GOT3 (cell line): Measurements from ENCODE around the gene TMEM187.
A peak's percentile ranks its signal among the peaks of the same experiment; 100 is the strongest.

Experiments used
- DNase-seq: peaks from one replicate; lab custom pipeline; 2025; ENCODE audit warnings: mixed read lengths; lab: John Stamatoyannopoulos, UW

Gene TMEM187, protein sequence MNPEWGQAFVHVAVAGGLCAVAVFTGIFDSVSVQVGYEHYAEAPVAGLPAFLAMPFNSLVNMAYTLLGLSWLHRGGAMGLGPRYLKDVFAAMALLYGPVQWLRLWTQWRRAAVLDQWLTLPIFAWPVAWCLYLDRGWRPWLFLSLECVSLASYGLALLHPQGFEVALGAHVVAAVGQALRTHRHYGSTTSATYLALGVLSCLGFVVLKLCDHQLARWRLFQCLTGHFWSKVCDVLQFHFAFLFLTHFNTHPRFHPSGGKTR

DNA sequence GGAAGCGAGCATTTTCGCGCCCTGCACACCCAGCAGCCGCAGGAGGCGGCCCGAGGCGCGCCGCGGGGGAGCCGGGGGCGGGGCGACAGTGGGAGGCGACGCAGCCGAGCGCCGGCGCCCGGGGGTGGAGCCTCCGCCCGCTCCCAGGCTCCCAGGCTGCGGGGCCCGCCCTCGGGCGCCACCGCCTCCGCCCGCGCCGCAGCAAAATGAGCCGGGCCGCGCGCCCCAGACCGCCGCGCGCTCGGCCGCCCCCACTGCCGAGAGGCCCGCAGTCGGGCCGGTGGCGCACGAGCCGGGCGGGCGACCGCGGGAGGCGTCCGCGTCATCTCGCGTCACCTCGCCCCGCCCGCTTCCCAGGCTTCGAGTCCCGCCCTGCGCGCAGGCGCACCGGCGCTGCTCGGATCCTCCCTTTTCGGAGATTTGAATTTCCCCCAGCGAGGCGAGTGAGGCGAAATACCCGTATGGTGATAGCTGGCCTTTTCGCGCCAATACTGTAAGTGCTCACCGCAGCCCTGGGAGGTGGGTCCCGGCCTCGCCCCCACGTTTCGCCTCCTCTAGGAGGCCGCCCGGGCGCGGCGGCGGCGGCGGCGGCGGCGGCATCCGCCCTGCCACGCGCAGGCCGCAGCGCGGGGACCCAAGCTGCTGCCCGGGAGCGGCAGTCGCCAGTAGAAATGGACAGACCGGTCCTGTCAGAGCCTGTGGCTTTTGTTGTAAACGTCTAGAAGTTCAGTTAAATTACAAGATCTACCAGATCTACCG is at the start of gene TMEM187:
TMEM187 (plus strand) TSS at position 387 of the 759 bp plus-strand sequence. CDS start 9,309 bp downstream, outside the sequence.
- peak; percentile 63 for DNase-seq

DNA sequence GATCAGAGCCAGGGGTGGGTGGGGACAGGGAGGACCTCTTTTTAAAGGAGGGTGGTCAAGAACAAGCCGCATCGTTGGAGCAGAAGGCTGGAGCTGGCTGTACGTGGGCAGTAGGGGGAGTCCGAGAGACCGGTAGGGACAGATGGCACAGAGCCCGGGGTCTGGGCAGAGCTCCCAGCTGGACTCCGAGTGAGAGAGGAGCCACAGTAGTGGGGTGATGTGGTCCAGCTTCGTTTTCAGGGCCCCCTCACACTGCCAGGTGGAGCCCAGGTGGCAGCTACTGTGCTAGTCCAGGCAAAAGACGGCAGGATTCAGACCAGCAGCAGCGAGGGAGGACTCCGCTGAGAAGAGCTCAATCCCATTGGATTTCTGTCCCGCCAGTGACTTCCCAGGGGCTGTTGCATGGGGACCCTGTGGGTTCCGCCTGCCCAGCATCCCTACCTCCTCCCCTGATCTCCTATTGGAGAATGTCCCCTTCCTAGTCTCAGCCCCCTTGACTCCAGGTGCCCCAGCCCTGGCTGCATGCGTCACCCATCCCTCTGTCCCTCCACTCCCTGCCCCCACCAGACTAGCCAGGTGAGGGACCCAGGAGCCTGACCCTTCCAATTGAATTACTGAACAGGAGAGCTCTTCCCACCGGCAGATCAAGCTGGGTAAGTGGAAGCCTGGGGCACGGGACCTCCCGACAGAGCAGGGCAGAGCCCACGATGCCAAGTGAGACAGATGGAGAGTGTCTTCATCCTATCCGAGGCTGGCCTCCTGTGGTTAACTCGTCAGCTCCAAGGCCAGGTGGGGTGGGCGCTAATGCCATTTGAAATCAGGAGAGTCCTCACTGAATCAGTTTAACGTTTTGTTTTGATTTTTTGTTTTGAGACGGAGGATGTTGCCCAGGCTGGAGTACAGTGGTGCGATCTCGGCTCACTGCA is 49.4 kb upstream of the TMEM187 start:
- DNase-seq = no peak

DNA sequence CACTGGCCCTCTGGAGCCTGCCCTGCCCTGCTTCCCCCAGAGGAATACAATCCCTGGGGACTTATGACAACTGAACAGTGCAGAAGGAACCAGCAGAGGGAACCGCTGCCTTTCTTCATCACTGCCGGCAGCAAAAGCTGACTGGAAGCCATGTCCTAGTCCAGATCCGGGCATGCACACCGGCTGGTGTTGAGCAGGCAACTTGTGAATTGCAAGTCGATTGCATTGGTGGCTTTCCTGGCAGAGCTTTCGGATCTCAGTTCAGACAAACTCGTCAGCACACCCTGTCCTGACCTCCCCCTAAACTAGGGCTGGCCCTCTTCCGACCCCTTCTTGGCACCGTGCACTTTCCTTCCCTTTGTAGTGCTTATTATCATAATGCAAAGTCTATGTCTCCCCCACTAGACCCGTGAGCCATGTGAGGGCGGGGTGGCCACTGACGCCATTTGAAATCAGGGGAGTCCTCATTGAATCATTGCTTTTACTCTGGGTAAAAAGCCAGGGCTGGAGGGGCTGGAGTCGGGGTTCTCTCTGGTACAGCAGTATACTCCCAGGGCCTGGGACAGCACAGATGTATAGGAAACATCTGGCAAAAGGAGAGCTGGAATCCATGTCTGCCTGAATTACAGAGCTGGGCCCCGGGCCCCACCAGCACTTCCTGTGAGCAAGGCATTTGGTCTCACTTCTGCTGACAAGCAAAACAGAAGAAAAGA is 48.2 kb upstream of the TMEM187 start:
- no peak for DNase-seq

DNA sequence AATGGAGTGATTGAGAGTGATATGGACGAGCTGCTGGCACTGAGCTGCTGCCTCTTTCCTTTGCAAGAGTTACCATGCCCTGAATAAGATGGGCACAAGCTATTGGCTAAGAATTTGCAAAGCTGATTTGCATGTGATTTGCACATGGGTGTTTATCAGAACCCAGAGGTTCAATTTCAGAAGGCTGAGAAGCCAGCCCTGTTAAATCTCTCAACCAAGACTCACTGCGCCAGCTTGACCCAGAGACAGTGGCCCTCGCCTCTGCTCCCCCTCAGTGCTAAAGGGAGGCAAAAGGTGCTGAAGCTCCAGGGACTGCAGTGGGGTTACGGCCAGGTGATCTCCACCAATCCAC is 47.2 kb upstream of the TMEM187 start:
- DNase-seq = no peak

DNA sequence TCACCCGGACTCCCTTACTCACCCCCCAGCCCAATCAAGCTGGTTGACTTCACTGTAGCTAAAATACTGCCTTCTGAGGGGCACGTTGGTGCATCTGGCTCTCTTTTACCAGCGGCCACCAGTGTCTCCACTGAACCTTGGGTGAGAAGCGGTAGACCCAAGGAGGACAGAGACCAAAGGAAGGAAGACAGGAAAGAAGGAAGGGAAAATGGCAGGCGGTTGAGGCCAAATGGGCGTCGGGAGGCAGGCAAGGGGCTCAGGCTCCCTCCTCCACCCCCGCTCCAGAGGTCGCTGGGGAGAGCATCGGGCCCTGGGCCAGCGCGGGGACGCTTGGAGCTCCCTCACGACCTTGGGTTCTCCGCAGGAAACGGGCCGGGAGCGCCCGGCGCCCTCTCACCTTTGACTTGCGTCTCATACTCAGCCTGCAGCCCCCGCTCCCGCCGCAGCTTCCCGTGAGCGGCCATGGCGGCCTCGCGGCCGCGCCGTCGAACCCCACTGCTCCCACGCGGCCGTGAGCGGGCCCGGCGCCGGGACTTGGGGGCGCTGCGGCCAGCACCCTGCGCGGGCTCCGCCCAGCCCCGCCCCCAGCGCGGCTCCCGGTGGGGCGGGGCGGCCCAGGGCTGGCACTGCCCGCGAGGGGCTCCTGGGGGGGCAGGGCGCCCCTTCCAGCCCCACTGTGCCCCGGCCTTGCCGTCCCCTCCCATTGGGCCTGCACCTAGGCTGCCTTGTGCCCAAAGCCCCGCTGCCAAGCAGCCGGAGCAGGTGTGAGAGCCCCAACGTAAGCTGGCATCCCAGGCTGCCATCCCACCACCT is 46.6 kb upstream of the TMEM187 start, which contains the start of gene ARHGAP4:
ARHGAP4 (minus strand) TSS at position 526 of the 813 bp plus-strand sequence; CDS start at position 464, 62 bp downstream.
- no peak for DNase-seq

DNA sequence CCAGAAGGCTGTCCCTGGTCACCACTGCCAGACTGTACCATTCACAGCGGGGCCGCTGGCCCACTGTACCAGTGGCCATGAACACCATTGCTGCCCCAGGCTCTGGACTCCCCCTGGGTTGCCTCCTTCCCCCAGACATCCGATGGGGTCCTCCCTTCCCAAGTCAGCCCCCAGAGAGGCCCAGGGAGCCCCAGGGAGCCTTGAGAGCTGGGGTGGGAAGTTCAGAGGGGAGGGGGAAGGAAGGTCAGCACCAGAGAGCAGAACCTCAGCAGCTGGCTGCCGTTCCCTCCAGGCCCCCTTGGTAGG is 46.0 kb upstream of the TMEM187 start:
- DNase-seq = no peak

DNA sequence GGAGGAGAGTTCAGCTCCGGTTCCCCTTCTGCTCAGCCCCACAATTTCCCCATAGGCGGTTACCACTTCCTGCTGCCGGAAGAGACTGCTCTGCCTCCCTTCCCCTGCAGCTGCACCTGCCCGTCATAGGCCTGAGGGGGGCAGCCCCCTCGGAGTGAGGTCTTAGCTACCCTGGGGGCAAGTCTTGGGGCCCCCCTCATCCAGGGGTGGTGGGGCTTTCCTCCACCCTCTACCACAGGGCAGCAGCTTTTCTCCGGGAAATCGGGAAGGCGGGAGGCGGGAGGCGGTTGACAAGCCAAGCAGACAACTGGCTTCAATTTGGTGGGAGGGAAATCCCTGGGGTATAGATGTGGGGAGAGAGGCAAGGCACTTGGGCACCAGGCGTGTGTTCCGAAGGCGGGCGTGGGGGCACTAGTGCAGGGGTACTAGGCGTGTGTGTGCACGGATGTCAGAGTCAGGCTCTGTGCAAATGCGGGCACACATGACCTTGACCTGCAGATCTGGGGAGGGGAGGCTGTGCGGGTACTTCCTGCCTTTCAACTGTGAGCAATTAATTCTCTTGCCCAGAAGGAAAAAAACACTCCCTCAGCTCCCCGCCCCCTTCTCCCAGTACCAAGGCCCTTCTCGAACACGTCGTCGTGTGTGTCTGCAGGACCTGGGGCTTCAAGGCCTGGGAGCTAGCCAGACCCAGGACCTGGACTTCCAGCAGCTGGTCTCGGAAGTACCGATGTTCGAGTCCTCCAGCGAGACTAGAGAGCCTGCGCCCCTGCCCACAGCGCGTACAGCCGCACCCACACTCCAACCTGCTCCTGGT is 45.5 kb upstream of the TMEM187 start:
- no peak for DNase-seq

DNA sequence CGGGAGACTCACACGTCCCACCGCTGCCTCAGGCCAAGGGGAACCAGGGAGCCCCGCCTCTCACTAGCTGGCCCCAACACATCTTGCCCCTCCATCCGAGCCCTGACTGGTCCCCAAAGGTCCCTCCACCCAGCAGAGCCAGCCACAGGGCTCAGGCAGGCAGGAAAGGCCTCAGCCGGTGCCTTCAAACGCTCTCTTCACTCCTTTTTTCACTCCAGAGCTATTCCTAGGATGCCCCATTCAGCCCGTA is 45.0 kb upstream of the TMEM187 start:
- no peak for DNase-seq

DNA sequence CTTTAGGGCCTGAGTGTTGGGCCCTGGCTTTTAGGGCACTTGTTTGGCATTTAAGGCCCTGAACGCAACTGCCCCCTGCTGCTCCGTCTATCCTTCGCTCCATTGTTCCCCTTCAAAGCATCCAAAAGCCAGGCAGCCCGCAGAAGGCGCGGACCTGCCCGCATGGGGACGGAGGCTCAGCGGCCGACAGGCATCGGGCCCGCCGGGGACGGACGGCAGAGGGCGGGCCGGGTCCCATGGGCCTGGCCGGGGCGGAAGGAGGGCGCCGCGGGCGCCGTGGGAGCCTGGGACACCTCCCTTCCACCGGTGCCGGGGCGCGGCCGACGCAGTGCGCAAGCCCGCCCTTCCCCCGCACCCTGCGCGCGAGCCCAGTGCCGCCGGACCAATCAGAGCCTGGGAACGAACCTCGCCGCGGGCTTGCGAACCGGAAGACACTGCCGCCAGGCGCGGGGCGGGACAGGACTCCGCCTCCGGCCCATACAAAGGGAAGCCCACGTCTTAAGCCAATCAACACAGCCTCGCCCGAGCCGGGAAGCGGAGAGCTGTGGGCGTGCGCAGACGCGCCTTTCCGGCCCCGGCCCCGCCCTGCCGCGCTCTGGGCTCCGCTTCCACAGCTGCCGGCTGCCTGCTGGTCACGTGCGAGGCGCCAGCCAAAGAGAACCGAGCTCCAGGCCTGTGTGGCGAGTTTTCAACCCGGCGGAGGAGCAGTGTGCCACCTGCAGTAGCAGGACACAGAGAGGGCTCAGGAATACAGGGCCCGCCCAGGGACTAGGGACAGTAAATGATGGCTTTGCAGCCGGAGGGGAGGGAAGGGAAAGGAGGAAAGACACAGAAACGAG is 44.4 kb upstream of the TMEM187 start:
- DNase-seq = peak; percentile 84

DNA sequence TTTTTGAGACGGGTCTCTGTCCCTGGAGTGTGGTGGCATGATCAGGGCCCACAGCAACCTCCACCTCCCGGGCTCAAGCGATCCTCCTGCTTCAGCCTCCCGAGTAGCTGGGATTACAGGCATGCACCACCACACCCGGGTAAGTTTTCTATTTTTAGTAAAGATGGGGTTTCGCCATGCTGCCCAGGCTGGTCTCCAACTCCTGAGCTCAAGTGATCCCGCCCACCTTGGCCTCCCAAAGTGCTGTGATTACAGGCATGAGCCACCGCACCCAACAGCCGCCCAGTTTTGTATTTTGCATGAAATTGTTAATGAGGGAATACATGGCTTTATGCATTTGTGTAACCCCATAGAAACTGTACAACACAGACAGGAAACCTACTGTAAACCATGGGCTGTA is 43.7 kb upstream of the TMEM187 start:
- no peak for DNase-seq

DNA sequence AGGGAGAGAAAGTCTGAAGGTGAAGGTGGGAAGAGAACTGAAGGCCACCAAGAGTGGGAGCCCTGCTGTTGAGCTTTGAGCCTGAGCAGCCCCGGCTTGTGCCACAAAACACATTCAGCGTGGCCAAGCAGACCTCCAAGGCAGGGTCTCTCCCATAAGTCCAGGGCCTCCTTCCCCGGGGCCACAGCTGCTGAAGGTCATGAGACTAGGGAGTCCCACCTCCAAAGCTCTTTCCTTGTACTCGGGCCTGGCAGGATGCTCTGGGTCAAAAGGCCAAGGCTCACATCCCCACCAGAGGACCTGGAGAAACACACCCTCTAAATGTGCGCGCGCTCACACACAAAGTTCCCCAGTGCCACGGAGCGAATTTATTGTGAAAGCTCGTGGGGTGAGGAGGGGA is 43.0 kb upstream of the TMEM187 start:
- DNase-seq = no peak

DNA sequence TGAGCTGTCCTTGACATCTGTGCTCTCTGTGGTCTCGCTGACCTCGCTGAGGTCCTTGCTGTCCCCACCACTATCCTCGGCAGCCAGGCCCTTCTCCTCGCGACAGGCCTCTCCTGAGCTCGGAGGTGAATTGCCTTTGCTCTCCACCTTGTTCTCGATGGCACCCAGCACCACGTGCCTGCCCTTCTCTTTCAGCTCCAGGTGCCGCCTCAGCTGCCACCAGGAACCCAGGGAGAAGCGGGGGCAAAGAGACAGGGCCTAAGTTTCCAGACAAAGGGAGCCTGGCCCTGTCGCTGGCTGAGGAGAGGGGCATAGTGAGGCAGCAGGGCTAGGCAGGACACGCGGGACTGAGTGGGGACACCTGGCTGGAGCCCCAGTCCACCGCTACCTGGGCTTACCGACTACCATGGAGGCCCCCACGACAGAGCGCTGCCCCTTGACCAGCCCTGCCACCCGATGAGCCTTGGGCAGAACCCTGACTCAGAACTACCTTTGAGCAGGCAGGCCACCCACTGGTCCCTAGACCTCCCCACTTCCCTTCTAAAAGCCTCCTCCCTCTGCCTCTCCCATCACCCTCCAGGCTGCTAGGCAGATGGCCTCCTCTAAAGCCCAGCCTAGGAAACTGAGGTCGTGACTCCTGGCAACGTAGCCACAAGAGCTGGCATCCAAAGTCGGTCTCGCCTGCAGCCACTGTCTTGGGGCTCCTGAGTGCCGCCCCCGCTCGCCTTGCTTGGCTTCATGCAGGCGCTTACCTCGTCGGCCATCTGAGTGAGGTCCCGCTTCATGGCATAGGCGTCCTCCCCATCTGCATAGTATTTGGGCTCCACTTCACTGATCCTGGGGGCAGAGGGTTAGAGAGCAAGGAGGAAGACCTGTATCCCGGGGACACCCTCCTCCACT is 42.3 kb upstream of the TMEM187 start:
- DNase-seq = no peak

DNA sequence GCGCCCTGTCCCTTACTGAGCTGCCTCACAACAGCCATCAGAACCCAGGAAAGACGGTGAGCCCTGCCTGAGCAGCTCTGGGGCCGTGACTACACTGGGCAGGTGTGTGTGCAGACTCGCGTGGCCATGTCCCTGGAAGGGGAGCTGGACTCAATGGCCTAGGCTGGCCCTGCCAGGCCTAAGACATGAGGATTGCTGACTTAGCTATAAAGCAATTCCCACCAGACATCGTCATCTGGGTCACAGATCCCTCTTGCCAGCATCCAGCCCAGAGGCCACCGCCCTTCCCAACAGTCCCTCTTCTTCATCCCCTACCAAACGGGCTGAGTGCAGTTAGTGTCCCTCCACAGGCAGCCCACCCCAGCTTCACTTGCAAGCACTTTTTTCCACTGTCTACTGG is 41.4 kb upstream of the TMEM187 start:
- no peak for DNase-seq

DNA sequence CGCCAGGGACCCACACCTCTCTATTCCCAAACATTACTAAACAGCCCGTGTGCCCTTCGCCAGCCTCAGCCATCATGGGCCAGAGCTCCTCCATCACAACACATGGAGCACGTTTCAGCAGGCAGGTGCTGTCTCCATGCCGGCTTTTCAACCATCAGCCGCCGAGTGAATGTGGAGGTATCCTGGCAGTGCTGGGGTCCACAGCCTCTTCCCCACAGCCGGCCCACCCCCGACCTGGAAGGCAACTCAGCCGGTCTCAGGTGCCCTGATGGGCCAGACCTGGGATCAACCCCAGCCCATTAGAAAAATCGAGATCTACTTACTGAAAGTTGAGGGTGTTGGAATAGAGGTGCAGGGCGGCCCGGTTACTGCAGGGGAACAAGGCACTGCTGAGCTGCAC is 40.8 kb upstream of the TMEM187 start:
- DNase-seq = no peak

DNA sequence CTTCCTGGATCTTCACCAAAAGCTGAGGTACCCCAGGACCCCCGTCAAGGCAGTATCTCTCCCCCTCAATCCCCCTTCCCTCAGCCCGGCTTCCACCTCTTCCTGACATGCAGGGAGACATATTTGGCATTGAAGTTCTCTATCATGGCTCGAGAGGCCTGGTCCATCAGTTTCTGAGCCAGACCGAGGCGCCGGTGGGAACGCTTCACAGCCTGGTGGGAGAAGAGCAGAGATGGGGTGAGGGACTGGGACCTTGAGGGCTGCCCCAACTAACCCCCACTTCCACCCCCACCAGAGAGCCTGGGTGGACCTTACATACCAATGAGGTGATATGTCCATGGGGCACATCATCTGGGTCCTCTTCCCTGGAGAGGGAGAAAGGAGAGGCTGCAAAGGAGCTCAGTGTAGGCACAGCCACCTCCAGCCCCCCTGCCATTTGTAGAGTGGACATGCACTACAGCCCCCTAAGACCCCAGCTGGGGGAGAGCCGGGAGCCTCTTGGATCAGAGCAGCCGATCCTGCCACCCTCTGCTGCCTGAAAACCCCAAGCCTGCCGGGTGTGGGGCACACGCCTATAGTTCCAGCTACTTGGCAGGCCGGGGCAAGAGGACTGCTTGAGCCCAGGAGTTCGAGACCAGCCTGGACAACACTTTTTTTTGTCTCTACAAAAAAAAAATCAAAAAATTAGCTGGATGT is 40.2 kb upstream of the TMEM187 start:
- no peak for DNase-seq

DNA sequence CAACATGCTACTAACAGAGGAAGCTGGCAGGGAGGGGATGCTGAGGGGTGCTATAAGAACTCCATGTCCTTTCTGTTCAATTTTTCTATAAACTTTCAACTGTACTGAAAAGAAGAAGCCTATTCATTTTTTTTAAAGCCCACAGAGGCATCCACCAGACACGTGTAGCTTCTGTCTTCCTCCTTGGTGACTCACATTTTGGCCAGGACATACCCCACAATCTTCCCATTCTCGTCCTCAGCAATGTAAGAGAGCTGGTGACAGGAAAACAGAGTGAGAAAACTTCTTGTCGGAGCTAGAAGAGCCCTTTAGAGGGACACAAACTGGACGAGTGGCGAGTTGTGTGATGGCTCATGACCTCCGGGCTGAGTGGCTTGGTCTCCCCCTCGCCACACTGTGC is 38.8 kb upstream of the TMEM187 start:
- no peak for DNase-seq

DNA sequence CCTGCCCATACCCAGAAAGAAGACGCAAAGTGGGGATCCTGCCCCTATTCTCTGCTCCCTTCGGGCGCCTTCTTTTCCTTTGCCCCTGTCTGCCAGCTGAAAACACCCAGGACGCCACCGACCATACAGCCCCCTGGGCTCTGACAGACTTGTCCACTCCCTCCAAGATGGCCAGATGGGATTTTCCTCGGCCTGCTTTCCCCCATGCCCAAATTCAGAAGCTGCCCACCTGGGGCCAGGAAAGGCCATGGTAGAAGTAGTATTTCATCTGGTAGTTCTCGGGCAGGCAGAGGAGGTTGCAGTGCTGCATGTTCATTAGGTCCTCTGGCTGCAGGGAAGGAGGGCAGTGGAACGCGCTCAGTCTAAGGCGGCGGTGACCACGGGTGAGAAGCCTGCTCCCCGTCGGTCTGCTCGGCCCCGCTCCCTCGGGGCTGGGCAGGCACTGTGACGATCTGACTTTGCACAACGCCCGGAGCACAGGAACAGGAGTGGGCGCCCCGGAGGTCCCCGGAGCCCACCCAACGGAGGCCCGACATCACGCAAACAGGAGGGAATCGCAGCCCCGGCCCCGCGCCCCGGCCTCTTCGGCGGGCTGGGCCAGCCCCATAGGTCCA is 38.3 kb upstream of the TMEM187 start:
- DNase-seq = no peak
